ENCODE measurements around the gene COL25A1. TPM values are rescaled to one million over a fixed set of nuclear protein-coding genes. Genes with fewer than 3 reads are reported as not detected.

Gene COL25A1
- polyA plus RNA-seq, 3 donors from 2014 or later, result not detected

DNA sequence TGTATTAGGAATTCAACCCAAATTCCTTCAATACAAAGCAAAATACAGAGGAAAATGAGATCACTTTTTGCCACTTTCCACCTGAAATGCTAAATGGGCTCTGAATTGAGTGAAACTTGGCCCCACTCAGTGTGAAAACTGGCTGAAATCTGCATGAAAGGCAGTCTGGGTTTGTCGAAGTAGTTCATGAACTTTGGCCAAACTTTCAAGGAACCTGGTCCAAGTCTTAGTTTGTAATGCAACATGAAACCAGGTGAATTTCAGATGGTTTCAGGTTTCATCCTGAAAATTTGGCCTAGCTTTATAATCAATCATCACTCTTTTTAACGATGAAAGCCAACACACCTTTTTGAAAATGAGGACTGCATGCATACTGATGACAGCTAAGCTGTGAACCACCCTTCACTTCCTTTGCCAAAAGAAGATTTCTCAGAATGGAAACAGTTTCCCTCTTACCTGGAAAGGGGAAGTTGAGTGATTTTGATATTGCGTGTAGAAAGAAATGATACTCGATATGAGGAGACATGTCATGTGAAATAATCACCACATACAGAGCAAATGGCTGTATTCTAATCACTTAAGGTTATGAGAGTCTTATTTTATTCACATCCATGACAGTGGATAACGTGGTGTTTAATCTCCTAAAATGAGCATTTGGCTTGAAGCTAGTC lies 329.7 kb downstream of the COL25A1 start:
- H3K4me3 Mint-ChIP-seq, result no peak overlapping the region

DNA sequence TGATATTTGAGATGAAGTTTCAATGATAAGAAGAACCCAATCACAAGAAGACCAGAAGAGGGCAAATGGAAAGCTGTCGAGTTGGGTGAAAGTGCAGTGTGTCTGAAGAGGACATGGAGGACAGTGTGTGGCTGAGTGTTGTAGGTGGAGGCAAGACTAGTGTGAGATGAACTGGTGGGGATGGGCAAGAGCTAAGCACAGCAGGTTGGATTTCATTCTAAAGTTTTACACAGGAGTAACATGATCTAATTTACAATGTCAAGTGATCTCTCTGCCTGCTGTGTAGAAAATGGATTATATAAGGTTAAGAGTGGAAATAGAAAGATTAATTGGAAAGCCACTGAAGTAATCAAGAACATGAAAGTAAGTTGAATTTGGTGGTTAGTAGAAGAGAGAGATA lies 331.0 kb downstream of the COL25A1 start:
- Mint-ChIP-seq H3K27me3 (ENCODE audit: low read depth in 3 of 3) (peaks cover 1 to 3% (median 2%) of the 10 kb centered on the region in 3 donors), H3K4me3 (no peak overlapping the region), H3K9me3 (peaks cover 0 to 5% (median 0%) of the 10 kb centered on the region in 6 donors), H3K4me1 (no peaks in the 10 kb centered on the region), H3K27ac (no peak overlapping the region), H3K36me3 (no peaks in the 10 kb centered on the region)
- DNase-seq, result no peak

More for the DNA sequence above, 329.7 kb downstream of the COL25A1 start:
- Mint-ChIP-seq H3K27ac (no peak overlapping the region), H3K27me3 (ENCODE audit: low read depth in 3 of 3) (peaks cover 0 to 3% (median 1%) of the 10 kb centered on the region in 3 donors), H3K4me1 (no peaks in the 10 kb centered on the region), H3K9me3 (peaks cover 0 to 5% (median 0%) of the 10 kb centered on the region in 6 donors), H3K36me3 (no peaks in the 10 kb centered on the region)
- no peak for DNase-seq

DNA sequence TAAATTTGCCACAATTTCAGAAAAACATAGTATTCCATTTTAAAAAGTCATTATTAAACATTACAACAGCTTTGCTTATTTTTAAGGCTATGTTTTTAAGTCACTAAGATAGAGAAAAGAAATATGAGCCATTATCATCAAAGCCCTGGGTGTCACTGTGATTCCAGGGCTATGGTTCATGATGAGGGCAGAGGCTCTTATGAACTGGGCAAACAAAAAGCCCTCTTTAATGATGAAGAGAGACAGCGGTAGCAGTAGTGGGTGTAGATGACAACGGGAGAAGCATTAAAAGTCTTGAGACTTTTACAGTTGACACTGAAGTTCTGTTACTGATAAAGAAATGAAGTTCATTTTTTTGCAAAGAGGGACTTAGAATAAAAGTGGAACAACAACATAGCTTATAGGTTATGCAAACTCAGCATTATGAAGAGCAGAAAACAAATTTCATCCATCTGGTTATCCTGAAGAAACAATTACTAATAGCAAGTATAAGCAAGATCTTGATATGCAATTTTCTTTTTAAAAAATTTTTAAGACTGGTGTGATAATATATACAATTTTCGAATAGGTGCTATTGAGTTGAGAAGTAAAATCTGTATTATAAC lies 336.9 kb downstream of the COL25A1 start:
- Mint-ChIP-seq H3K27ac (no peak overlapping the region), H3K36me3 (no peaks in the 10 kb centered on the region), H3K9me3 (peaks cover 0 to 3% (median 0%) of the 10 kb centered on the region in 6 donors), H3K4me3 (no peak overlapping the region), H3K4me1 (no peaks in the 10 kb centered on the region), H3K27me3 (ENCODE audit: low read depth in 3 of 3) (peaks cover 1 to 3% (median 3%) of the 10 kb centered on the region in 3 donors)
- no peak for DNase-seq

DNA sequence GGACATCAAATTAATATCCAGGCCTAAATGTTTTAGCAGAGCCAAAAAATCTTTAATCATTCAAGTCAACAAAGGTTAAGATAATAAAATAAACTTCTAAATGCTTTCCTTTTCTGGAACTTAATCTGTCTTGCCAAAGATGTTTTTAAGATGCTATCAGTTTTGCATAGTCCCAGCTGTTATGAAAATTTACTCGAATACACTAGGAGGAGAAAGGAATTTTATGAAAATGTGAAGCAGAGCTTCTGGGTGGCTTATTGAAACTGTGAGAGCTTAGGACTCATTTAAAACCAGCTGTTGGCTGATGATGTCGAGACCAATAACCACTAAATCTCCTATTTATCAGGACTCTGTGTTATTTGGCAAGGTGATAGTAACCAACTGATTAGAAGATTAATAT lies 337.4 kb downstream of the COL25A1 start:
- Mint-ChIP-seq H3K4me3 (no peak overlapping the region), H3K4me1 (no peaks in the 10 kb centered on the region), H3K27ac (no peak overlapping the region), H3K9me3 (peaks cover 0 to 3% (median 0%) of the 10 kb centered on the region in 6 donors), H3K36me3 (no peaks in the 10 kb centered on the region), H3K27me3 (ENCODE audit: low read depth in 3 of 3) (peaks cover 1 to 3% (median 3%) of the 10 kb centered on the region in 3 donors)
- no peak for DNase-seq

DNA sequence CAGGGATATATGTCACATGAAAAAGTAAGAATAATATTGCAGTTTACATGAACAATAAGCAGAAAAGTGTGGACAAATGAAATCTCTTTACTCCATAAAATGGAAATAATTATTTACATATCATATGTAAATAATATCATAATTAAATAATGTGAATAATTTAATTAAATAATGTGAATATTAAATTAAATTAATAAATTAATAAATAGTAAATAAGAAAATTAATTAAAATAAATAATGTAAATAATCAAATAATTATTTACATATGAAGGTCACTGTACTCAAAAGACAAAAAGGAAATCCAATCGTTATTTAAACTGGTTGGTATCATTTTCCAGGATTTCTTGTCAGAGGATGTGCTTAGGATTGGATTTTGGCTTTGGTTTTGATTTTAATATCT lies 338.5 kb downstream of the COL25A1 start:
- DNase-seq, result no peak
- H3K36me3 Mint-ChIP-seq, result no peaks in the 10 kb centered on the region
- no peak overlapping the region for H3K4me3 Mint-ChIP-seq
- no peak overlapping the region for H3K27ac Mint-ChIP-seq
- H3K9me3 Mint-ChIP-seq, result peaks cover 0 to 1% (median 0%) of the 10 kb centered on the region in 6 donors
- H3K27me3 Mint-ChIP-seq (ENCODE audit: low read depth in 3 of 3), result peaks cover 0 to 3% (median 0%) of the 10 kb centered on the region in 3 donors
- H3K4me1 Mint-ChIP-seq, result no peaks in the 10 kb centered on the region

DNA sequence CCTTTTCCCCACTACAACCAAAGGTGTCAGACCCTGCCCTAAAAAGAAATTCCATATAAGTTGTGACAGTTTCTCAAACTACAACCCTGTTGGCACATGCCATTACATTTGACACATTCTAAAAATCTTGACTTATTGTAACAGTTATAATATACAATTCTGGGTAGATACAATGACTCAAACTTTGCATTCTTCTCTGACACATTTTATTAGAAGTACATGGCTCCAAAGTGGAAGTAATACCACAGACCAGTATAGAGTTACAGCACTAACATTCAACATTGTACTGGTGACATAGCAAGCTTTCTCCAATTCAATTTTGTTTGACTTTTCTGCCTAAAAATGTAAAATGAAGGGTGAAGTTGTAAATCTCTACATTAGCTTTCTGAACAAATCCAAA lies 343.0 kb downstream of the COL25A1 start:
- H3K9me3 Mint-ChIP-seq, result peaks cover 0 to 3% (median 0%) of the 10 kb centered on the region in 6 donors
- H3K4me1 Mint-ChIP-seq, result no peaks in the 10 kb centered on the region
- H3K36me3 Mint-ChIP-seq, result no peaks in the 10 kb centered on the region
- H3K4me3 Mint-ChIP-seq, result no peak overlapping the region
- H3K27ac Mint-ChIP-seq, result no peak overlapping the region
- DNase-seq, result no peak
- H3K27me3 Mint-ChIP-seq (ENCODE audit: low read depth in 3 of 3), result no peaks in the 10 kb centered on the region

DNA sequence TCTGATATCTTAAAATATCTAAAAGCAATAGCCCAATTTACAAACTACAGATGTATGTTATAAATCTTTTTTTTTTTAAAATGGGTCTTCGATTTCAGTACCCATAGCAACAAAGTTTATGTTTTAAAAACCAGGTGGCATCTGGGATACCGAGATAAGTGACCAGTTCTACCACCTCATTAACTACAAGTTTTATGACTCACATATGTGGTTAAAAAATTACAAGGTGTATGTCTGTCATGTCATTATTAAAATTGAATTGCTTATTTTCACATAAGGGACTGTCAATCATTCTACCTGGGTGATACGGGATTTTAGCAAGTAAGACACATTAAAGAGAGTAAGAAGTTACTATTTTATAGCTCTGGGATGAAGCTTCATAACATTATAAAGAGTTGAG lies 347.6 kb downstream of the COL25A1 start:
- Mint-ChIP-seq H3K4me1 (no peaks in the 10 kb centered on the region), H3K36me3 (no peaks in the 10 kb centered on the region), H3K27ac (no peak overlapping the region), H3K27me3 (ENCODE audit: low read depth in 3 of 3) (peaks cover 0 to 7% (median under 1%) of the 10 kb centered on the region in 3 donors), H3K4me3 (no peak overlapping the region), H3K9me3 (peaks cover 0 to 3% (median 0%) of the 10 kb centered on the region in 6 donors)
- no peak for DNase-seq

DNA sequence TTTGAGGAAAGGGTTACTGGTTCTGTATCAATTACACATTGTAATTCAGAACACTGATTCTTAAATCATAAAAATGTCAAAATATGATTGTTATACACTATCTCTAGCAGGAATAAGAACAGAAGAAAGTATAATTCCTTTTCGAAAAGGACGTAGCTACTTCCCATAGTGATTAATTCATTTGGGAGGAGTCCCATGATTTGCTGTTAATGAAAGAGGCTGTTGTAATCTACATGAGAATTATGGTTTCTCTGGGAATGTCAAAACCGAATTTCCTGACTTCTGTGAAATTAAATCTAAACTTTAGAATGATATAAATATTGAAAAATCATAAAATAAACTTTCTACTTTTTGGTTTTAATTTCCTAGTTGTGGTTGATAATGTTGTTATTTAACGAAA lies 348.5 kb downstream of the COL25A1 start:
- DNase-seq, result no peak
- H3K27ac Mint-ChIP-seq, result no peak overlapping the region
- H3K9me3 Mint-ChIP-seq, result peaks cover 0 to 3% (median 0%) of the 10 kb centered on the region in 6 donors
- no peaks in the 10 kb centered on the region for H3K36me3 Mint-ChIP-seq
- H3K4me3 Mint-ChIP-seq, result no peak overlapping the region
- H3K27me3 Mint-ChIP-seq (ENCODE audit: low read depth in 3 of 3), result peaks cover 0 to 8% (median 4%) of the 10 kb centered on the region in 3 donors
- H3K4me1 Mint-ChIP-seq, result no peaks in the 10 kb centered on the region

DNA sequence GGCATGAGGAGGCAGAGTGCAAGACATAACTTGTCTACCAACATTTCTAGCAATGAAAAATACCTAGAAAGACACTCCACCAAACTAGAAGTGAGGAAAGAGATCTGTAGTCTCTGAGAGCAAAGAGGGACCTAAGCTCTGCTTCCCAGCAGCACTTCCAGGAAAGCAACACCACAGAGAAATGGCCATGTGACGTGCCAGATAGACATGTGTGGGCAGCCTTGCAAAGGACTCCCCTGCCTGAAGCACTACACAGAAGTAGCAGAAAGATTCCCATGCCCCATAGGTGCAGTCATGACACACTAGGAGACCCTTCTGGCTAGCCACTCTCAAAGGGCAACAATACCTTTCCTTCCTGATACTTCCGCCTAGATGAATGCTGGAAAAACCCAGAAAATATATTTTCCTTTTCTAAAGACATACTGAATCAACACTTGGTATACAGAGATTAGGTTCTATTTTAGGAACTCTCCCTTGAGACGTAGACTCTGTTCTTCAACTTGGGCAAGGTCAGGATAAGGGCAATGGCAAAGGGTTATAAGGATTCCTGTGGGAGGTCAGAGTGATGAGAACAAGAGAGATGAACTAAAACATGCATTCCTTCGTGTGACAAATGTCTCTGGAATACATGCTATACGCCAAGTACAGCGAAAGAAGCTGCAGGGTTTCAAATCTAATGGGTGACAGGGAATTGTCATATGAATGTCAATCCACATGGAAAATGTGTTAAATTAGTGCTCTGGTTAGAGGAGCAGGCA lies 352.1 kb downstream of the COL25A1 start:
- H3K27ac Mint-ChIP-seq, result no peak overlapping the region
- no peaks in the 10 kb centered on the region for H3K4me1 Mint-ChIP-seq
- H3K27me3 Mint-ChIP-seq (ENCODE audit: low read depth in 3 of 3), result peaks cover 0 to 11% (median 8%) of the 10 kb centered on the region in 3 donors
- H3K36me3 Mint-ChIP-seq, result no peaks in the 10 kb centered on the region
- DNase-seq, result no peak
- H3K4me3 Mint-ChIP-seq, result no peak overlapping the region
- peaks cover 0 to 3% (median 0%) of the 10 kb centered on the region in 6 donors for H3K9me3 Mint-ChIP-seq

DNA sequence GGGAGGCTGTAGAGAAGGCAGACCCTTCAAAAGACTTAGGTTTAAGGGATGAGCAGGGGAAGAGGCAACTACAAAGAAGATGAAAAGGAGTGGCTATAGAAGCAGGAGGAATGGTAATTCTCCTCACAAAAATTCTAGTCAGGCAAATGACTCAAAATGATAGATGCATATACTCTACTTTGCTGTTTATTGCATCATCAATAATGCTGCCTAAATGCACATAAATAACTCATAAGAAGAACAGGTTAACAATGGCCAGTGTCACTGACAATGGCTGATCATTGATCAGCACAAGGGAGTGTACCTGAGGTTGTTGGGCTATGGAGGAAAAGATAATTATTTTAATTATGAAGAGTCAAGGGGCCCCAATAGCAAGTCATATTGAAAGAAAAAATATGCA lies 354.9 kb downstream of the COL25A1 start:
- DNase-seq, result no peak
- H3K27me3 Mint-ChIP-seq (ENCODE audit: low read depth in 3 of 3), result peaks cover 0 to 11% (median 8%) of the 10 kb centered on the region in 3 donors
- no peak overlapping the region for H3K4me3 Mint-ChIP-seq
- H3K4me1 Mint-ChIP-seq, result no peaks in the 10 kb centered on the region
- peaks cover 0 to 1% (median 0%) of the 10 kb centered on the region in 6 donors for H3K9me3 Mint-ChIP-seq
- no peak overlapping the region for H3K27ac Mint-ChIP-seq
- H3K36me3 Mint-ChIP-seq, result no peaks in the 10 kb centered on the region

DNA sequence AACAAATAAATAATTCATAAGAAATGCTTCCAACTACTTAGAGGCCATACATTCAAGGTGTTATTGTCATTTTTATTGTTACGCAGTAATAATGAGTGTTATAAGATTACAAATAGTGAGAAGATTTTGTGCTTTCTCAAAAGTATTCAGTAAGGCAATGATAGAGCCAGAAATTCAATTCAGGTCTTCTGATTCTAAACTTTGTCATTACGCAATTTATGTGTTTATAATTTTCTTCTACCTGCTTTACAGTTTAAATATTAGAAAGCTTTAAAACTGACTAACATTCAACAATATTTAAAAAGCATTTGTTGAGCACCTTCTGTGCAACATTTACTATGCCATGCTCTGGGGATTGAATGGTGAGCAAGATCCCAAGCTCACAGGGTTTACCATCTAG lies 356.2 kb downstream of the COL25A1 start:
- Mint-ChIP-seq H3K4me1 (no peaks in the 10 kb centered on the region), H3K9me3 (peaks cover 0 to 1% (median 0%) of the 10 kb centered on the region in 6 donors), H3K36me3 (no peaks in the 10 kb centered on the region), H3K4me3 (no peak overlapping the region), H3K27ac (no peak overlapping the region), H3K27me3 (ENCODE audit: low read depth in 3 of 3) (peaks cover 0 to 11% (median 8%) of the 10 kb centered on the region in 3 donors)
- DNase-seq, result no peak

DNA sequence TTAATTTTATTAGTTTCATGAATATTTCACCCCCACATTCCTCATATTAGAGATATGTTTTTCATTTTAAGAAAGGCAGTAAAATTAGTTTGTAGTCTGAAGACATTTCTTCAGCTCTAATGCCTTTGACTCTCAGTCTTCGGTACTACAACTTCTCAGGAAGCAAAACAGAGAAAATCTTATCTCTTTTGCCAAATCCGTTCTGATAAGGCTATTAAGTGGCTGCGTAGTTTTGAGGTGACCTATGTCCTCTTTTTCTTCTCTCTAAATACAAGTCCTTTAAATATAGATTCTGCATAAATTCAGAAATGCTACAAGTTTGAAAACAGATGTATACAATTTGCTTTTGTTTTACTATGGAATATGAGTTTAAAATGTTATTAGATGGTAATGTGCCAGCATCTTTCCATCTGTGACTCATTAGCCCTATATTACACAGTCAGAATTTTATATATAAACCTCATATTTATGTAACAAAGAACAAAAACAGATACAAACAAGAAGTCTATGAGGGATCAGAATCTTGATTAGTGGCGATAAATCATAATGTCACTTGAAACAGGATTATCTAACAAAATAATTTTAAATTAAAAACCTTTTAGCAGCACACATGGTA lies 358.4 kb downstream of the COL25A1 start:
- Mint-ChIP-seq H3K4me3 (no peak overlapping the region), H3K27ac (no peak overlapping the region), H3K36me3 (no peaks in the 10 kb centered on the region), H3K27me3 (ENCODE audit: low read depth in 3 of 3) (peaks cover 0 to 8% (median 0%) of the 10 kb centered on the region in 3 donors), H3K4me1 (no peaks in the 10 kb centered on the region), H3K9me3 (peaks cover 0 to 1% (median 0%) of the 10 kb centered on the region in 6 donors)
- no peak for DNase-seq

DNA sequence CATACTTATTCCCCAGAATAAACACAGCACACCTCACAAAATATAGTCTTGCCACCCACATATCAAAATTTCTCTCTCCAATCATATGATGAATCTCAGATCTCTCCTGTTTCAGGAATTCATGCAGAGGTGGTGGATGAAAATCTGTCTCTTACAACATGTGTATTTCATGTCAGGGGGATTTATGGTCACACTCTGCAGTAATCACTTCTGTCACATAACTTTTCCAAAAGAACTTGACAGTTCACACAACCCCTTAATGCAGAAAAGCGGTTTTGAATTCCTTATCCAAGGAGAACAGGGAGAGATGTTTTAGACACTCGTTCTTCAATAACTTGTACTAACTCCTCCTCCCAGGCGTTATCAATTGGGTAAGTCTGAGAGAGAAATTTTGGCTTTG lies 359.1 kb downstream of the COL25A1 start:
- peaks cover 0 to 8% (median 0%) of the 10 kb centered on the region in 3 donors for H3K27me3 Mint-ChIP-seq (ENCODE audit: low read depth in 3 of 3)
- H3K4me3 Mint-ChIP-seq, result no peak overlapping the region
- no peaks in the 10 kb centered on the region for H3K9me3 Mint-ChIP-seq
- H3K27ac Mint-ChIP-seq, result no peak overlapping the region
- no peak for DNase-seq
- H3K4me1 Mint-ChIP-seq, result no peaks in the 10 kb centered on the region
- H3K36me3 Mint-ChIP-seq, result no peaks in the 10 kb centered on the region
